ENCODE results near the gene CAPN9. TPM values are rescaled to one million over a fixed set of nuclear protein-coding genes. Genes with fewer than 3 reads are reported as not detected.
"Not testable (repeated sequence)": the region's sequence is repeated elsewhere in the genome, so short reads cannot be mapped to it uniquely, and the experiment has no call there.

CAPN9 gene
- total RNA-seq, 1 experiment from 2014 or later, result not detected

DNA sequence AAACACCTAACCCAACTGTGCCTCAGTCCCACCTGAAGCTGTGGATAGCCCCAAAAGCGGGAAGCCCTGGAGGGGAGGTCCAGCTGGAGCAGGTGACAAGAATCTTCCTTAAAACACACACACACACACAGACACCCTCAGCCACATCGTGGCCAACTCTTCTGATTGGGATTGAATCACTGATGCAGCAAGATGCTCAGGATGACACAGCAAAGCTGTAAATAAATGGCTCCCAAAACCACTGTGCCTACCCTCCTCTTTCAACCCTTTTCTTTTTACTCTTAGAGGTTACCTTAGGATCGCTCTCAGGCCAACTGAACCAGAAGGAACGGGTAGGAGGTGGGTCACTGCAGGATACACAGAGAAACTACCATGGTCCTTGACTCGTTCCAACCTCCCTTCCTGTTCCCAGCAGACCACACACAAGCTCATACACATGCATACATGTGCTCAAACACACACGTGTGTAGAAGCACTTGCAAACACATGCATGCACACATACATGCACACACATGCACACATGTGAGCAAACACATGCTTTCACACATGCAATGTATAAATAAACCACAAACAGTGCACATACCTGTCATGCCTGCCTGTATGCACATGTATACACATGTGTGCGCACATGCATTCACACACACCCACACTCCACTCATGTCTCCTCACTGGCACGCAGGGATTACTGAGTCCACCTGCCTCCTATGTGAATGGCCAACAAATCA lies 14.4 kb downstream of the CAPN9 start:
- Histone ChIP-seq H3K9me3 (ENCODE audit: low read length) (no peaks in the 10 kb centered on the region), H3K9ac (ENCODE audit: low read length) (no peak overlapping the region), H3K27me3 (ENCODE audit: low read length) (no peaks in the 10 kb centered on the region), H3K4me2 (ENCODE audit: low read length) (no peak overlapping the region), H3K9me2 (replicated peaks; ENCODE audit: low read length) (no peaks in the 10 kb centered on the region), H3K79me2 (ENCODE audit: low read length) (no peaks in the 10 kb centered on the region), H3K27ac (ENCODE audit: low read length) (no peak overlapping the region), H2AFZ (ENCODE audit: low read length) (no peak overlapping the region), H3K4me3 (ENCODE audit: low read length) (no peak overlapping the region), H4K20me1 (ENCODE audit: low read length) (no peaks in the 10 kb centered on the region), H3K4me1 (ENCODE audit: insufficient read depth, low read length) (no peaks in the 10 kb centered on the region), H3K36me3 (ENCODE audit: low read depth, low read length) (no peaks in the 10 kb centered on the region), H3F3A (ENCODE audit: low read length, unreplicated experiment) (no peaks in the 10 kb centered on the region)
- no peak for TF ChIP-seq EZH2 (IDR thresholded peaks at IDR 0.05; ENCODE audit: low read length, unreplicated experiment)
- TF ChIP-seq EZH2phosphoT487 (IDR thresholded peaks at IDR 0.05; ENCODE audit: borderline replicate concordance, low read length), result no peak
- TF ChIP-seq, protein P1, sequence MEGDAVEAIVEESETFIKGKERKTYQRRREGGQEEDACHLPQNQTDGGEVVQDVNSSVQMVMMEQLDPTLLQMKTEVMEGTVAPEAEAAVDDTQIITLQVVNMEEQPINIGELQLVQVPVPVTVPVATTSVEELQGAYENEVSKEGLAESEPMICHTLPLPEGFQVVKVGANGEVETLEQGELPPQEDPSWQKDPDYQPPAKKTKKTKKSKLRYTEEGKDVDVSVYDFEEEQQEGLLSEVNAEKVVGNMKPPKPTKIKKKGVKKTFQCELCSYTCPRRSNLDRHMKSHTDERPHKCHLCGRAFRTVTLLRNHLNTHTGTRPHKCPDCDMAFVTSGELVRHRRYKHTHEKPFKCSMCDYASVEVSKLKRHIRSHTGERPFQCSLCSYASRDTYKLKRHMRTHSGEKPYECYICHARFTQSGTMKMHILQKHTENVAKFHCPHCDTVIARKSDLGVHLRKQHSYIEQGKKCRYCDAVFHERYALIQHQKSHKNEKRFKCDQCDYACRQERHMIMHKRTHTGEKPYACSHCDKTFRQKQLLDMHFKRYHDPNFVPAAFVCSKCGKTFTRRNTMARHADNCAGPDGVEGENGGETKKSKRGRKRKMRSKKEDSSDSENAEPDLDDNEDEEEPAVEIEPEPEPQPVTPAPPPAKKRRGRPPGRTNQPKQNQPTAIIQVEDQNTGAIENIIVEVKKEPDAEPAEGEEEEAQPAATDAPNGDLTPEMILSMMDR (conservative IDR thresholded peaks at IDR 0.05; ENCODE audit: low read depth, low read length), result no peak
- BruUV-seq (replicated peaks), result no TSS peak
- ChIA-PET CTCF (interaction anchor here (0.5 kb wide), 1 partner anchor 29 kb away, joined by 3 read pairs; no protein-coding TSS in a partner anchor), POLR2A (ENCODE audit: unreplicated experiment) (no interaction called here)
- intact Hi-C loops (cut with micrococcal nuclease), result no loop called here
- DNase-seq (no peak), ATAC-seq (no peak)

GRCh38 chr1:230763927-230764591 lies 16.9 kb downstream of the CAPN9 start:
- Histone ChIP-seq H3K27me3 (ENCODE audit: low read length) (no peaks in the 10 kb centered on the region), H3K36me3 (ENCODE audit: low read depth, low read length) (no peaks in the 10 kb centered on the region), H3K4me2 (ENCODE audit: low read length) (no peak overlapping the region), H3K9ac (ENCODE audit: low read length) (no peak overlapping the region), H3K79me2 (ENCODE audit: low read length) (no peaks in the 10 kb centered on the region), H3K9me2 (replicated peaks; ENCODE audit: low read length) (no peaks in the 10 kb centered on the region), H2AFZ (ENCODE audit: low read length) (no peak overlapping the region), H3F3A (ENCODE audit: low read length, unreplicated experiment) (no peaks in the 10 kb centered on the region), H3K9me3 (ENCODE audit: low read length) (no peaks in the 10 kb centered on the region), H3K27ac (ENCODE audit: low read length) (no peak overlapping the region), H3K4me3 (ENCODE audit: low read length) (no peak overlapping the region), H4K20me1 (ENCODE audit: low read length) (no peaks in the 10 kb centered on the region), H3K4me1 (ENCODE audit: insufficient read depth, low read length) (no peaks in the 10 kb centered on the region)
- no TSS peak for BruUV-seq (replicated peaks)
- TF ChIP-seq EZH2 (IDR thresholded peaks at IDR 0.05; ENCODE audit: low read length, unreplicated experiment), result no peak
- no peak for TF ChIP-seq EZH2phosphoT487 (IDR thresholded peaks at IDR 0.05; ENCODE audit: borderline replicate concordance, low read length)
- no peak for DNase-seq
- POLR2A ChIA-PET (ENCODE audit: unreplicated experiment), result interaction anchor here (0.6 kb wide), 1 partner anchor 61 kb away, joined by 3 read pairs; no protein-coding TSS in a partner anchor
- intact Hi-C loops (cut with micrococcal nuclease), result no loop called here
- CTCF ChIA-PET, result no interaction called here
- no peak for ATAC-seq

GRCh38 chr1:230766318-230766717 lies 19.1 kb downstream of the CAPN9 start:
- Histone ChIP-seq H3K9ac (ENCODE audit: low read length) (no peak overlapping the region), H3K4me1 (ENCODE audit: insufficient read depth, low read length) (no peaks in the 10 kb centered on the region), H3K27ac (ENCODE audit: low read length) (no peak overlapping the region), H3K4me2 (ENCODE audit: low read length) (no peak overlapping the region), H3K27me3 (ENCODE audit: low read length) (no peaks in the 10 kb centered on the region), H3K9me3 (ENCODE audit: low read length) (no peaks in the 10 kb centered on the region), H4K20me1 (ENCODE audit: low read length) (no peaks in the 10 kb centered on the region), H3F3A (ENCODE audit: low read length, unreplicated experiment) (no peaks in the 10 kb centered on the region), H3K79me2 (ENCODE audit: low read length) (no peaks in the 10 kb centered on the region), H2AFZ (ENCODE audit: low read length) (no peak overlapping the region), H3K9me2 (replicated peaks; ENCODE audit: low read length) (no peaks in the 10 kb centered on the region), H3K4me3 (ENCODE audit: low read length) (no peak overlapping the region), H3K36me3 (ENCODE audit: low read depth, low read length) (no peaks in the 10 kb centered on the region)
- BruUV-seq (replicated peaks), result no TSS peak
- DNase-seq (no peak), ATAC-seq (no peak)
- TF ChIP-seq EZH2 (IDR thresholded peaks at IDR 0.05; ENCODE audit: low read length, unreplicated experiment) (no peak), EZH2phosphoT487 (IDR thresholded peaks at IDR 0.05; ENCODE audit: borderline replicate concordance, low read length) (no peak)
- TF ChIP-seq, protein P1 (conservative IDR thresholded peaks at IDR 0.05; ENCODE audit: low read depth, low read length), result no peak
- POLR2A ChIA-PET (ENCODE audit: unreplicated experiment), result no interaction called here
- intact Hi-C loops (cut with micrococcal nuclease), result no loop called here
- CTCF ChIA-PET, result no interaction called here

GRCh38 chr1:230767859-230768612 lies 20.8 kb downstream of the CAPN9 start:
- H3K4me2 ChIP-seq (ENCODE audit: low read length); H3K4me3 ChIP-seq (ENCODE audit: low read length); H2AFZ ChIP-seq (ENCODE audit: low read length); H3K79me2 ChIP-seq (ENCODE audit: low read length); H3F3A ChIP-seq (ENCODE audit: low read length, unreplicated experiment); H3K9ac ChIP-seq (ENCODE audit: low read length); DNase-seq; H3K9me2 ChIP-seq (replicated peaks; ENCODE audit: low read length); intact Hi-C loops (cut with micrococcal nuclease); H3K9me3 ChIP-seq (ENCODE audit: low read length); POLR2A ChIA-PET (ENCODE audit: unreplicated experiment); H3K36me3 ChIP-seq (ENCODE audit: low read depth, low read length); H3K4me1 ChIP-seq (ENCODE audit: insufficient read depth, low read length); CTCF ChIA-PET; H4K20me1 ChIP-seq (ENCODE audit: low read length); H3K27ac ChIP-seq (ENCODE audit: low read length); H3K27me3 ChIP-seq (ENCODE audit: low read length); BruUV-seq (replicated peaks); ATAC-seq: not testable (repeated sequence)
